K562 (cell line): ENCODE measurements around the gene AGPAT1. TPM values are rescaled to one million over a fixed set of nuclear protein-coding genes. Genes with fewer than 3 reads are reported as not detected.
A peak's percentile ranks its signal among the peaks of the same experiment; 100 is the strongest.

ENCODE experiments used
- CHD1 ChIP-seq: fragments of 200-600 bp; sonication (generic); IDR thresholded peaks from one replicate; pipeline ENCODE4 v1.6.1; 2012; ENCODE audit warnings: mild to moderate bottlenecking, moderate library complexity, low read length, inconsistent platforms
- E2F6 ChIP-seq, 2 experiments: IDR thresholded peaks; 2 replicates each; pipeline ENCODE4 v1.6.1; 2011; ENCODE audit warnings: borderline replicate concordance in 1 of 2, control low read depth in 1 of 2, low read depth in 1 of 2, low read length in 1 of 2, mild to moderate bottlenecking in 1 of 2, mixed read lengths in 1 of 2, moderate library complexity in 1 of 2; ENCODE audit not compliant: insufficient read depth in 1 of 2, insufficient read length in 1 of 2, poor library complexity in 1 of 2, severe bottlenecking in 1 of 2; ENCODE audit errors: extremely low read depth in 1 of 2
- HDAC2 ChIP-seq: fragments of 450-650 bp; IDR thresholded peaks from 2 replicates; pipeline ENCODE4 v1.6.1; 2016; ENCODE audit warnings: mild to moderate bottlenecking
- MAX ChIP-seq: sonication (generic); formaldehyde crosslinking; IDR thresholded peaks from 2 replicates; pipeline ENCODE4 v1.9.0; 2022; ENCODE audit warnings: mild to moderate bottlenecking, missing genetic modification reagents
- SMAD3 ChIP-seq: fragments of 450-650 bp; formaldehyde crosslinking; conservative IDR thresholded peaks from 2 replicates; pipeline ENCODE4 v1.4.0; 2020; ENCODE audit warnings: mild to moderate bottlenecking
- SMAD4 ChIP-seq: fragments of 250-450 bp; sonication (Bioruptor Pico); conservative IDR thresholded peaks from 2 replicates; pipeline ENCODE4 v1.8.0; 2021; ENCODE audit warnings: inconsistent platforms, mild to moderate bottlenecking, moderate library complexity
- ZNF699 ChIP-seq: fragments of 250-450 bp; sonication (Bioruptor Pico); IDR thresholded peaks from 2 replicates; pipeline ENCODE4 v1.8.0; 2021; ENCODE audit warnings: mild to moderate bottlenecking, moderate library complexity; ENCODE audit not compliant: insufficient replicate concordance
- polyA plus RNA-seq, 8 experiments: library from polyadenylated mRNA; depleted of rRNA in 4 of 8; stranded (reverse) in 5 of 8; unstranded in 3 of 8; fragments of >200 nt; fragmentation: Nextera tagmentation in 2 of 8; fragmentation: Illumina TruSeq in 1 of 8; extraction: Ambion mirVana in 2 of 8; extraction: Trizol in 1 of 8; gene quantifications; 2 replicates each; pipeline versions ENCODE4 v1.2.1 to v1.2.3, GENCODE V29; 2011 to 2014; ENCODE audit warnings: inconsistent platforms in 1 of 8, missing spikeins in 1 of 8
- total RNA-seq, 7 experiments: library from RNA; depleted of rRNA in 6 of 7; stranded (reverse); fragments of >200 nt in 6 of 7; fragmentation: Illumina TruSeq in 2 of 7; extraction: Trizol in 2 of 7; gene quantifications; 2 replicates each; pipeline versions ENCODE4 v1.2.1 to v1.2.3, GENCODE V29; 2011 to 2021; ENCODE audit warnings: low replicate concordance in 1 of 7
- TF ChIP-seq, protein P1 (sequence below): fragments of 250-450 bp; sonication (Bioruptor Pico); IDR thresholded peaks from 2 replicates; pipeline ENCODE4 v1.4.0; 2020
- TF ChIP-seq, protein P2 (sequence below): sonication (generic); formaldehyde crosslinking; IDR thresholded peaks from 2 replicates; pipeline ENCODE4 v1.9.0; 2022; ENCODE audit warnings: mild to moderate bottlenecking, missing genetic modification reagents
- TF ChIP-seq, protein P3 (sequence below): fragments of 450-650 bp; formaldehyde crosslinking; IDR thresholded peaks from 2 replicates; pipeline ENCODE4 v1.4.0; 2020; ENCODE audit warnings: mild to moderate bottlenecking

Gene AGPAT1
- total and polyA plus RNA-seq, 9 of the 15 experiments (the other 6 are each of a cell fraction or from before 2014, with no cell fraction given), result 37.9 to 176 (median 69.4) TPM

- TF ChIP-seq, protein P1, sequence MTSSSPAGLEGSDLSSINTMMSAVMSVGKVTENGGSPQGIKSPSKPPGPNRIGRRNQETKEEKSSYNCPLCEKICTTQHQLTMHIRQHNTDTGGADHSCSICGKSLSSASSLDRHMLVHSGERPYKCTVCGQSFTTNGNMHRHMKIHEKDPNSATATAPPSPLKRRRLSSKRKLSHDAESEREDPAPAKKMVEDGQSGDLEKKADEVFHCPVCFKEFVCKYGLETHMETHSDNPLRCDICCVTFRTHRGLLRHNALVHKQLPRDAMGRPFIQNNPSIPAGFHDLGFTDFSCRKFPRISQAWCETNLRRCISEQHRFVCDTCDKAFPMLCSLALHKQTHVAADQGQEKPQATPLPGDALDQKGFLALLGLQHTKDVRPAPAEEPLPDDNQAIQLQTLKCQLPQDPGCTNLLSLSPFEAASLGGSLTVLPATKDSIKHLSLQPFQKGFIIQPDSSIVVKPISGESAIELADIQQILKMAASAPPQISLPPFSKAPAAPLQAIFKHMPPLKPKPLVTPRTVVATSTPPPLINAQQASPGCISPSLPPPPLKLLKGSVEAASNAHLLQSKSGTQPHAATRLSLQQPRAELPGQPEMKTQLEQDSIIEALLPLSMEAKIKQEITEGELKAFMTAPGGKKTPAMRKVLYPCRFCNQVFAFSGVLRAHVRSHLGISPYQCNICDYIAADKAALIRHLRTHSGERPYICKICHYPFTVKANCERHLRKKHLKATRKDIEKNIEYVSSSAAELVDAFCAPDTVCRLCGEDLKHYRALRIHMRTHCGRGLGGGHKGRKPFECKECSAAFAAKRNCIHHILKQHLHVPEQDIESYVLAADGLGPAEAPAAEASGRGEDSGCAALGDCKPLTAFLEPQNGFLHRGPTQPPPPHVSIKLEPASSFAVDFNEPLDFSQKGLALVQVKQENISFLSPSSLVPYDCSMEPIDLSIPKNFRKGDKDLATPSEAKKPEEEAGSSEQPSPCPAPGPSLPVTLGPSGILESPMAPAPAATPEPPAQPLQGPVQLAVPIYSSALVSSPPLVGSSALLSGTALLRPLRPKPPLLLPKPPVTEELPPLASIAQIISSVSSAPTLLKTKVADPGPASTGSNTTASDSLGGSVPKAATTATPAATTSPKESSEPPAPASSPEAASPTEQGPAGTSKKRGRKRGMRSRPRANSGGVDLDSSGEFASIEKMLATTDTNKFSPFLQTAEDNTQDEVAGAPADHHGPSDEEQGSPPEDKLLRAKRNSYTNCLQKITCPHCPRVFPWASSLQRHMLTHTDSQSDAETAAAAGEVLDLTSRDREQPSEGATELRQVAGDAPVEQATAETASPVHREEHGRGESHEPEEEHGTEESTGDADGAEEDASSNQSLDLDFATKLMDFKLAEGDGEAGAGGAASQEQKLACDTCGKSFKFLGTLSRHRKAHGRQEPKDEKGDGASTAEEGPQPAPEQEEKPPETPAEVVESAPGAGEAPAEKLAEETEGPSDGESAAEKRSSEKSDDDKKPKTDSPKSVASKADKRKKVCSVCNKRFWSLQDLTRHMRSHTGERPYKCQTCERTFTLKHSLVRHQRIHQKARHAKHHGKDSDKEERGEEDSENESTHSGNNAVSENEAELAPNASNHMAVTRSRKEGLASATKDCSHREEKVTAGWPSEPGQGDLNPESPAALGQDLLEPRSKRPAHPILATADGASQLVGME (CRISPR knock-in tag), result 0 out of 2 replicates have a peak, but pooled peaks have one; percentile 15
- TF ChIP-seq CHD1 (no peak), HDAC2 (peak; percentile 11; the same call in 1 of the 2 replicates), ZNF699 (CRISPR knock-in tag) (no peak), MAX (CRISPR knock-in tag) (0 out of 2 replicates have a peak, but pooled peaks have one; percentile 34), E2F6 (IDR thresholded peaks at IDR 0.05; ENCODE audit: borderline replicate concordance in 1 of 2, extremely low read depth in 1 of 2, insufficient read depth in 1 of 2, insufficient read length in 1 of 2, low read depth in 1 of 2, low read length in 1 of 2, poor library complexity in 1 of 2, severe bottlenecking in 1 of 2) (peak in 1 of 2 experiments; percentile 8), SMAD4 (CRISPR knock-in tag) (peak; percentile 12; the same call in 1 of the 2 replicates), SMAD3 (CRISPR knock-in tag) (no peak)
- TF ChIP-seq, protein P2, sequence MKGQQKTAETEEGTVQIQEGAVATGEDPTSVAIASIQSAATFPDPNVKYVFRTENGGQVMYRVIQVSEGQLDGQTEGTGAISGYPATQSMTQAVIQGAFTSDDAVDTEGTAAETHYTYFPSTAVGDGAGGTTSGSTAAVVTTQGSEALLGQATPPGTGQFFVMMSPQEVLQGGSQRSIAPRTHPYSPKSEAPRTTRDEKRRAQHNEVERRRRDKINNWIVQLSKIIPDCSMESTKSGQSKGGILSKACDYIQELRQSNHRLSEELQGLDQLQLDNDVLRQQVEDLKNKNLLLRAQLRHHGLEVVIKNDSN (CRISPR knock-in tag), result peak; percentile 6; the same call in 1 of the 2 replicates
- TF ChIP-seq, protein P3, sequence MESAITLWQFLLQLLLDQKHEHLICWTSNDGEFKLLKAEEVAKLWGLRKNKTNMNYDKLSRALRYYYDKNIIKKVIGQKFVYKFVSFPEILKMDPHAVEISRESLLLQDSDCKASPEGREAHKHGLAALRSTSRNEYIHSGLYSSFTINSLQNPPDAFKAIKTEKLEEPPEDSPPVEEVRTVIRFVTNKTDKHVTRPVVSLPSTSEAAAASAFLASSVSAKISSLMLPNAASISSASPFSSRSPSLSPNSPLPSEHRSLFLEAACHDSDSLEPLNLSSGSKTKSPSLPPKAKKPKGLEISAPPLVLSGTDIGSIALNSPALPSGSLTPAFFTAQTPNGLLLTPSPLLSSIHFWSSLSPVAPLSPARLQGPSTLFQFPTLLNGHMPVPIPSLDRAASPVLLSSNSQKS (CRISPR knock-in tag), result no peak
These were observed 46.4 kb downstream of the AGPAT1 start (continued) for GRCh38 chr6:32129297-32130088.
